H1 (cell line): Measurements from ENCODE around the gene GRAMD2A. TPM values are rescaled to one million over a fixed set of nuclear protein-coding genes. Genes with fewer than 3 reads are reported as not detected.

Source experiments
- ZNF274 ChIP-seq: IDR thresholded peaks from 2 replicates; pipeline ENCODE4 v1.7.0; 2012; ENCODE audit warnings: low read length, borderline replicate concordance; ENCODE audit errors: extremely low read depth
- polyA plus RNA-seq, 7 experiments: library from polyadenylated mRNA; depleted of rRNA in 3 of 7; stranded (reverse) in 5 of 7; unstranded in 2 of 7; fragments of >200 nt in 5 of 7; fragments of 200-250 nt in 2 of 7; gene quantifications; 1 replicate in 5 of 7; 2 replicates in 1 of 7; 4 replicates in 1 of 7; pipeline versions ENCODE4 v1.2.1 to v1.2.3, GENCODE V29; 2011 to 2013; ENCODE audit warnings: missing spikeins in 2 of 7, mixed read lengths in 2 of 7
- total RNA-seq: library from RNA; stranded (reverse); fragmentation: NEBNext Ultra II Directional; extraction: Animal tissue kit (Norgen Biotek cat#: 25700); gene quantifications from 2 replicates; pipeline ENCODE4 v1.2.1, GENCODE V29; 2021

GRAMD2A gene
- total and polyA plus RNA-seq, 2 of the 8 experiments (the other 6 are each of a cell fraction or from before 2014, with no cell fraction given): 0.57 to 1.5 TPM

- no peak for TF ChIP-seq ZNF274
Measured at GRCh38 chr15:72168808-72169190, 28.8 kb downstream of the GRAMD2A start (continued).
